HG03342 (cell line): Measurements from ENCODE around the gene SNX21.
"Not testable (repeated sequence)": the region's sequence is repeated elsewhere in the genome, so short reads cannot be mapped to it uniquely, and the experiment has no call there.

Source experiments
- ATAC-seq: cut with Tn5 transposase; IDR thresholded peaks from one replicate; pipeline ENCODE4 v1.9.1; 2021; ENCODE audit warnings: mild to moderate bottlenecking, moderate library complexity; ENCODE audit not compliant: unreplicated experiment

Gene SNX21

DNA sequence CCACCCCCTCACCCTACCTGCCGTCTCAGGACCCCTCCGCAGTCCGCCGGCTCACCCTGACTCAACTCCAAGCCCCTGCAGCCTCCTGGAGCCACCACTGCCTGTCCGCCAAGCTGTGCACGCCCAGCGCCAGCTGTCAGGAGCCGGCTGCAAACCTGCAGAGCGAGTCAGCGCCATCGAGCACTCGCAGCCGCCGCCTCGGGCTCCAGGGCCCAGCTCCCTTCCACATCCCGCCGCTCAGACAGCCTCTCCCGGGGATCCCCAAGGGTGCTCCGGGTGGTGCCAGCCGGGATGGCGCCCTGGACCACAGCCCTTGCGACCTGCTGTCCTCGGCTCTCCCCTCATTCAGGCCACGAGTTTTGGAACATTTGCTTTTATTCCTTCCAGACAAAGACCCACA lies 10.7 kb upstream of the SNX21 start:
- no peak for ATAC-seq

DNA sequence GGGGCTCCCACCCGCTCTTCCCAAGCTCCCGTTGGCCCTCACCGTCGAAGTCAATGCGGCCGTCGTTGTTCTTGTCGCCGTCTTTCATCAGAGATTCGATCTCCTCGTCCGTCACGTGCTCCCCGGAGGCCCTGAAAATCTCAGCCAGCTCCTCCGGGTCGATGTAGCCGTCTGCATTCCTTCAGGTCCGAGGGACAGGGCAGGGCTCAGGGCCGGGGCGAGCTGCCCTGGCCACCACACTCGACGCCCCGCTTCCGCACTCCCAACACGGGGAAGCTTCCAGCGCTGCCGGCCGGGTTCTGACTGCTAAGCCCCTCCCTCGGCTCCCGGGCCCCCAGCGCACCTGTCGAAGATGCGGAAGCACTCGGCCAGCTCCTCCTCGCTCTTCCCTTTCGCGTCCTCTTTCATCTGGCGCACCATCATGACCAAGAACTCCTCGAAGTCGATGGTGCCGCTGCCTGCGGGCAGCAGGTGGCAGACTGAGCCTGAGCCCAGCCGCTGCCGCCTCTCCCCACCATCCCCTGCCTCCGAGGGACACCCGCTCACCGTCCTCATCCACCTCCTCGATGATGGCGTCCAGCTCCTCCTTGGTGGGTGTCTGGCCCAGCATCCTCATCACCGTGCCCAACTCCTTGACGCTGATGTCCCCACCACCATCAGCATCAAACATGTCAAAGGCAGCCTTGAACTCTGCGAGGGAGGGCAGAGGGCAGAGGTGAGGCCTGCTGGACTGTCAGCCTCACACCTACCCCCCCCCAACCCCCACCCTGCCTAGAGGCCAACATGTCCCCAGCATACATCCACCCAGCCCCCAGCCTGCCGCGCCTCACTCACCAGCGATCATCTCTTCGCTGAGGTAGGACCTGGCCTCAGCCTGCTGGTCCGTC lies 9.4 kb upstream of the SNX21 start:
- no peak for ATAC-seq

DNA sequence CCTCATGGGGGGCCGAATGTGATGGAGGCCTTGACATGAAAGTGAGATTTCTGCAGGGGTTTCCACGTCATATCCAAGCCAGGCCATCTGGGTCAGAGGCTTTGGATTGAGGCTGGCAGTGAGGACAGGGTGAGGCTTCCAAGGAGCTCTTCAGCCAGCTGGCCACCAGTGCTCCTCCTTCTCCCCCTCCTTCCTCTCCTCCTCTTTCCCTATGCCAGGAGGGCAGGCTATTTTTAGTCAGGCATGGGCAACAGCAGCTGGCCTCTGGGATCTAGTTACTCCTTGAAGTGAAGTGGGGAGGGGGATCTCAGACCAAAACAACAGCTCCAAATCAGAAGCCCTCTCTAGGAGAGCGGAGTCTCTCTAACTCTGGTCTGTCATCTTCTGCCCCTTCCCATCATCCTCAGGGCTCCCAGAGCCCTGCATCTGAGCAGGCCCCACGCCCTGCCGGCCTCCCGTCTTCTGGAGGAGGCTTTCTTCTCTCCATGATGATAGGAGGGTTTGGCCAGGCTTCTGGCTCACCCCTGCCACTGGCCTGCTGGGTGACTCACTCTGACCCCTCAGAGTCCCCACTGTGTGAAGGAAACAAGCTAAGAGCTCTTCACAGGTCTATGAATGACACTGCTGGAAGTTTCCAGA lies 7.1 kb upstream of the SNX21 start:
- ATAC-seq = no peak

DNA sequence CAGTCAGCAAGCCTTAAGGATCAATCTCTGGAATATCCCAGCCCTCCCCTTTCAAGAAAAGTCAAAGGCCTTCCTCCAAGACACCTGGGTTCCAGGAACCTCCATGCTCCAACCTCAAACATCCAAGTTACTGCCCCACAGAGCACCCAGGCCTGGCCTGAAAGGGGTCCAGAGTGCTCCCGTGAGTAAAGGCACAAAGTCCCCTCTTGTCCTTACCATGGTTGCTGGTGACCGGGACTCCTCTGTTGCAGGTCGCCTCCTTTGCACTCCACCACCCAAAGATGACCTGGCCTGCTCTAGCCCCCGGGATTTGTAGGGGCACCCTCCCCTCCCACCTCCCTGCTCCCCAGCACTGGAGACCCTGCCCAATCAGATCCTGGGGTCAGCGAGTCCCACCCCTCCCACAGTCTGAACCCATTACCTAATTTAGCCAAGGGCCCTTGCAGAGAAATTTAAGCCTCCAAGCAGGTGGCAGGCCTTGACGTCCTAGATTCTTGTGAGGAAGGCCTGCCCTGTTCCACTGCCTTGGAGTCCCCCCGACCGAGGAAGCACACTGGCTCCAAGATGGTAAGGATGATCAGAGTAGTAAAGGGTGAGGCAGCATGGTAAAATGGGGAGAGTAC lies 6.5 kb upstream of the SNX21 start, which contains the start of gene TNNC2:
TSS of gene TNNC2 (minus strand) at position 283 of the 623 bp plus-strand sequence. CDS start at position 219, 64 bp downstream.
- no peak for ATAC-seq

DNA sequence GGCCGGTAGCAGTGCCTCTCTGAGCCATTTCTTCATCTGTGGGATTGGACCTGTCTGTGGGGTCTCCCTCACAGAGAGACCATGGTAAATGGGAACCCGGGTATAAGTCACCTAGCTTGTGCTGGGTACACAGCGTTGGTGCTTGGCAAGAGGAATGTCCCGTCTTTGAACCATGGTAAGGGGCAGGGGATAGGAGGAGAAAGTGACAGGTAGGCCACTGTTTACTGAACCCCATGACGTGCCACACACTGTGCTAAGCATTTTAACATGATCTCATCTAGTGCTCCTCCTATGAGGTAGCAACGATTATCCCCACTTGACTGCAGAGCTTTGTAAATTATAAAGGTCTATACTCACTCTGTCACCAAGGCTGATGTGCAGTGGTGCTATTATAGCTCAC lies 5.9 kb upstream of the SNX21 start:
- no peak for ATAC-seq

GRCh38 chr20:45828589-45828988 lies 5.0 kb upstream of the SNX21 start:
- no peak for ATAC-seq

DNA sequence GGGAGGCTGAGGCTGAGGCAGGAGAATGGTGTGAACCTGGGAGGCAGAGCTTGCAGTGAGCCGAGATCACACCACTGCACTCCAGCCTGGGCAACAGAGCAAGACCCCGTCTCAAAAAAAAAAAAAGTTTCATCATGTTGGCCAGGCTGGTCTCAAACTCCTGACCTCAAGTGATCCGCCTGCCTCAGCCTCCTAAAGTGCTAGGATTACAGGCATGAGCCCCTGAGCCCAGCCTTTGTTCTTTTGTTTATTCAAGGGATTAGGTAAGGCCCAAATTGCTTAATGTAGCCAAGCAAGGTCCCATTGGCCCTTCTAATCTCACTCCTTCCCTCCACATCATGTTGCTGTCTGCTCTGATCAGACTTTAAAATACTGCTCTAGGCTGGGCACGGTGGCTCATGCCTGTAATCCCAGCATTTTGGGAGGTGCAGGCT lies 3.9 kb upstream of the SNX21 start:
- ATAC-seq = not testable (repeated sequence)

- no peak for ATAC-seq
Measured at GRCh38 chr20:45832619-45833018, 980 bp upstream of the SNX21 start.

DNA sequence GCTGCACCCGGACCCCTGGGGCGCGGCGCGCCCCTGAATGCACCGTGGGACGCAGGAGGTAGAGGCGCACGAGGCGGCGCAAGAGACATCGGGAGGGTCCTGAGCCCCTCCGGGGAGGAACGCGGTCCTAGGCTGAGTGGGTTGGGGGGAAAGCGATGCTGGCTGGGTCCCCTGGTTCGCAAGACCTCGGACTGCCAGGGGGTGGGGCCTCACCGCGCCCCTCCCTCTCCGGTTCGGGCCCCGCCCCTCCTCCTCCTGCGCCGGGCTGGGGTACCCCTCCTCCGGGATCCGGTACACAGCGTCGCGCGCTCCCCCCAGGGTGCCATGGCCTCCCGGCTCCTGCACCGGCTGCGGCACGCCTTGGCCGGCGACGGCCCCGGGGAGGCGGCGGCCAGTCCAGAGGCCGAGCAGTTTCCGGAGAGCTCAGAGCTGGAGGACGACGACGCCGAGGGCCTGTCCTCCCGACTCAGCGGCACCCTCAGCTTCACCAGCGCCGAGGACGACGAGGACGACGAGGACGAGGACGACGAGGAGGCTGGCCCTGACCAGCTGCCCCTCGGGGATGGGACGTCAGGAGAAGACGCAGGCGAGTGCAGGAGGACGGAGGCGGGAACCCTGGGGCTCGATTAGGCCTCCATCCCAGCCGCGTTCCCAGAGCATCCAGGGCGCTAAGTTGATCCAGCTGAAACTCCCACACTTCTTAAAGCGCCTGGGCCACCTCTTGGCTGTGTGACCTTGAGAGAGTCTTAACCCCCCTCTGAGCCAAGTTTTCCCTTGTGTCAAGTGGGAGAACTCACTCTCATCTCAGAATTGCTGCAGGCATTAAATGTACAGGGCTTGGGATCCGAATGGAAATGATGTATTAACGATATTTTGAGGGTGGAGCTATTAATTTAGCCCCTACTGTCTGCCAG lies 541 bp downstream of the SNX21 start:
- ATAC-seq = no peak

DNA sequence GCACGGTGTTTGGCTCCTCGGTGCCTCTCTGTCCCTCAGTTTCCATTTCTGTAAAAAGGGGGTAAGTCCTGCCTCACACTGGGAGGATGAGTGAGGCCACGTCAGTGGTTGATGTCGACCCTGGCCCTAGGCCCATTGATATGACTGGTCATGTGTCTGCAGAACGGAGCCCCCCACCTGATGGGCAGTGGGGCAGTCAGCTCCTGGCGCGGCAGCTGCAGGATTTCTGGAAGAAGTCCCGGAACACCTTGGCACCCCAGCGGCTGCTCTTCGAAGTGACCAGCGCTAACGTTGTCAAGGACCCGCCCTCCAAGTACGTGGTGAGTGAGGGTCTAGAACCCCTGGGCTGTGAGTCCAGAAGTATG lies 1.2 kb downstream of the SNX21 start:
- ATAC-seq = no peak

DNA sequence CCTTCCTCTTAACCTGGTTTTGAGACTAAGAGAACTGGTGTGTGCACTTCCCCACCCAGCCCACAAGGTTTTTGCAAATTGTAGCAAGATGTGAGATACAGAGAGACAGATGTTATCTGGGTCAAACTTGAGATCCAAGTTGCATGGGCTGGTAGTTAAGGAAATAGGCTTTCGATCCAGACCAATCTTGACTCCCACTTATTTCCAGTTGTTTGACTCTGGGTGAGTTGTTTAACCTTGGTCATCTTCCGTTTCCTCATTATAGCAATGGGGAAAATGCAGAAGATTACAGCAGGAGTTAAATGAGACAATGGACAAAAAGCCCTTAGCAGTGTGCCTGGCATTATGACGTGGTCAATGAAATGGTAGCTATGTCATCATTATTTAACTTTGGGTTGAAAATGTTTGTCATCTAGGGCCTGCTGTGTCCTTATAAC lies 1.7 kb downstream of the SNX21 start:
- no peak for ATAC-seq

GRCh38 chr20:45835825-45836224 lies 2.2 kb downstream of the SNX21 start:
- no peak for ATAC-seq

GRCh38 chr20:45836841-45837240 lies 3.2 kb downstream of the SNX21 start:
- no peak for ATAC-seq

DNA sequence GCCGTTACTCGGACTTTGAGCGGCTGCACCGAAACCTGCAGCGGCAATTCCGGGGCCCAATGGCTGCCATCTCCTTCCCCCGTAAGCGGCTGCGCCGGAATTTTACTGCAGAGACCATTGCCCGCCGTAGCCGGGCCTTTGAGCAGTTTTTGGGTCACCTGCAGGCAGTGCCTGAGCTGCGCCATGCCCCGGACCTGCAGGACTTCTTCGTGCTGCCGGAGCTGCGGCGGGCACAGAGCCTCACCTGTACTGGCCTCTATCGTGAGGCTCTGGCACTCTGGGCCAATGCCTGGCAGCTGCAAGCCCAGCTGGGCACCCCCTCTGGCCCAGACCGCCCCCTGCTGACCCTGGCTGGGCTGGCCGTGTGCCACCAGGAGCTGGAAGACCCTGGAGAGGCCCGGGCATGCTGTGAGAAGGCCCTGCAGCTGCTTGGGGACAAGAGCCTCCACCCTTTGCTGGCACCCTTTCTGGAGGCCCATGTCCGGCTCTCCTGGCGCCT lies 7.2 kb downstream of the SNX21 start:
- ATAC-seq = no peak

DNA sequence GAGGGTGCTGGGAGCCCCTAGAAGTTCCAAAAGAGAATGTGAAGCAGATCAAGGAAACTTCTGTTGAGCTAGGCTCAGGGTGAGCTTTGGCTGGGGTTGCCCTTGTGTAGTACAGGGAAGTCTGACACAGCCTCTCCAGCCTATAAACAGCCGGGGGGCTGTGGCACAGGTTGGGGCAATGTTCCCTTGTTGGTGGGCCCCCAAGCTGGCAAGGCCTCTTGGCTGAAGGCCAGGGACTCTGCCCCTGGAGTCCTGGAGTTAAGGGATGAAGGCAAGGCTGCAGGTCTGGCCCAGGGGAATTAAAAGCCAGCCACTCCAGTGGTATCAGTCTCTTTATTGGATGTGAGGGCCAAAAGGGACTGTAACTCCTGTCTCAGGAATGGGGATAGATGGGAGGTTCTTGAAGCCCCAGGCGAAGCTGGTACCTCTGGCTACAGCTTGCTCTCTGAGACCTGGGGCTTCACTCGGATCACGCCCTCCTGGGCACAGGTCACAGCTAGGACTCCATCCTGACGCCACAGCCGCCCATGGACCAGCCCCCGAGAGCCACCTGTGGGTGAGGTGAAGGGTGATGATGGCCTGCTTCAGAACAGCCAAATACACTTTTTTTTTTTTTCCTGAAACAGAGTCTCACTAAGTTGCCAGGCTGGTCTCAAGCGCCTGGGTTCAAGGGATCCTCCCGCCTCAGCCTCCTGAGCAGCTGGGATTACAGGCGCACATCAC lies 8.0 kb downstream of the SNX21 start:
- ATAC-seq = no peak

DNA sequence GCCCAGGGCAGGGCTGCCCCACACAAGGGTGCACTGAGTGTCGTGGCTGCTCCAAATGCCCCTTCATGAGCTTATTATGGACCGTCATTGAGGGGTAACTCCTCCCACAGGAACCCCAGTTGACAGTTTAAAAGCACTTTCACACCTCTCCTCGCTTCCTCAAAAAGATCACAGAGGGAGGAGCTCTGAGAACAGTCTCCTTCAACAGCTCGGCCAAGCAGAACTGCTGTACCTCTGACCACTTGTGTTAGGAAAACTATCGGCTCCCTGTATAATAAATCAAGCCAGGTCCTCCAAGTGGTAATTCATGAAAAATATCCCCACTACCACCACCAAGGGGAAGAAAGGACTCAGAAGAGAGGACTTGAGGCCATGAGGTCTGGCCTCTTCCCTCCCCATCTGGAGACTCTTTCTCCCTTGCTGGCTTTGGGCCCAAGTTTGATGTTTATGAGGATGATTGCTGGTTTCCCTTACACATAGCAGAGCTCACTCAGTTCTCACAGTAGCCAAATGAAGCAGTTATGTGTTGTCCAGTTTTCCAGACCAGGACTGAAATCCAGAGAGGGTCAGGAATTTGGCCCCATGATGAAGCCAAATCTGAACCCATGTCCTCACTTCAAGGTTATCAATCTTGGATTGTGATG lies 8.7 kb downstream of the SNX21 start:
- ATAC-seq = peak; percentile 49

DNA sequence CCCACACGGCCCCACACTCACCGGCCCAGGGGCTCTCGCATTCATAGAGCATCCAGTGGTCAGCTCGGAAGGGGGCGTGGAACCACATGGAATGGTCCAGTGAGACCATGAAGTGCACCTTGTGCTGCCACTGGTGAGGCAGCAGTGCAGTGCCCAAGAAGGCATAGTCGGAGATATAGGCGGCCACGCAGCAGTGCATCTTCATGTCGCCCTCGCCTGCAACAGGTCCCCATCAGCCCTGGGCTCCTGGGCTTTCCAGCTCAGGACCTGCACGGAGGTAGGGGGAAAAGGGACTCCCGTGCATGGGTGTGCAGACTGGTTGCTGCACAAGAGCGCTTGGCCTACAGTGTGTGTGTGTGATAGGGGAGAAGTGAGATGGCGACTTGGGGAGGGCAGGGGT lies 9.9 kb downstream of the SNX21 start:
- no peak for ATAC-seq

- ATAC-seq = no peak
Measured at GRCh38 chr20:45845452-45845851, 11.9 kb downstream of the SNX21 start.

DNA sequence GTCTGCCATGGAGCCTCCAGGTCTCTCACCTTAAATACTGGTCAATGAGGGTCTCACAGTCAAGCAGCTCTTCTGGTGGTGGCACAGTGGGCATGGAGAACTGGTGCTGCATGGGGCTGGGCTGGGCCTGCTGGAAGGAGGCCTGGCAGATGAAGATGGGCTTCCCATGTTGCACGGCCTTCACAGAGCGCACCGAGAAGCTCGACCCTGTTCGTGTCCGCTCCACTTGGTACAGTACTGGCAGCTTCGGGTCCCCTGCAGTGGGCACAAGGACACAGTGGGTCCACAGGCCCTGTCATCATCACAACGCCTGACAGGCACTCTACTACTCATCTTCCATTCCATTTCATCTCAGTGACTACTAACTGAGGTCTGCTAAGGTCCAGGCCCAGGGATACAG lies 14.8 kb downstream of the SNX21 start:
- no peak for ATAC-seq
